Right cardiac atrium (tissue), 5 donors: ENCODE data around the gene EML4. TPM values are rescaled to one million over a fixed set of nuclear protein-coding genes. Genes with fewer than 3 reads are reported as not detected.

Source experiments
- ATAC-seq, 2 donors: fragments of 200-7000 bp; cut with Tn5 transposase; one replicate each; pipeline versions ENCODE4 v1.8.0 to v1.9.1; 2020; ENCODE audit warnings: moderate library complexity in 2 of 2, mild to moderate bottlenecking in 1 of 2
- DNase-seq, 3 donors: peaks; one replicate each; pipeline ENCODE4 v3.0.0-alpha.2; 2020
- H3K27ac ChIP-seq: one replicate; pipeline ENCODE4 v1.5.1; 2013; ENCODE audit warnings: mild to moderate bottlenecking, low read length, control low read depth, moderate library complexity
- H3K27me3 ChIP-seq: one replicate; pipeline ENCODE4 v1.6.1; 2013; ENCODE audit not compliant: control insufficient read depth, insufficient read depth
- H3K4me1 ChIP-seq: one replicate; pipeline ENCODE4 v1.6.1; 2013; ENCODE audit warnings: low read length; ENCODE audit not compliant: control insufficient read depth, insufficient read depth
- H3K4me3 ChIP-seq: one replicate; pipeline ENCODE4 v1.5.1; 2013; ENCODE audit warnings: low read length, control low read depth
- H3K9me3 ChIP-seq: one replicate; pipeline ENCODE4 v1.6.1; 2013; ENCODE audit warnings: low read length; ENCODE audit not compliant: control insufficient read depth
- WGBS: extraction: QIAGEN DNeasy Blood & Tissue Kit; methylation state at CpG from one replicate; pipeline ENCODE4 v1.1.7; 2013; 5-methylcytosine and 5-hydroxymethylcytosine counted together
- intact Hi-C, 4 donors: fragments of 100-400 bp; cut with DNase I; formaldehyde crosslinking; loops; one replicate each; pipeline versions ENCODE4 v1.11.0 to v1.14.0; 2022 to 2023
- polyA plus RNA-seq: library from polyadenylated mRNA; stranded (reverse); fragments of 200-250 nt; gene quantifications from one replicate; pipeline ENCODE4 v1.2.3, GENCODE V29; 2013
- total RNA-seq, 4 donors: library from RNA; stranded (reverse); fragmentation: NEBNext Ultra II Directional; extraction: Animal tissue kit (Norgen Biotek cat#: 25700); gene quantifications; one replicate each; pipeline ENCODE4 v1.2.1, GENCODE V29; 2021
- donor health status: healthy with polysubstance abuse.
- donor health status: DM: no; HTN: yes; CAD: no.
- donor health status: DM: no; HTN: no; CAD: no.
- donor health status: DM: no; HTN: yes; CAD: no; lungs with severe emphysema.
- donor health status: DM: yes; HTN: yes; CAD: no.

The EML4 gene
- total and polyA plus RNA-seq, 5 donors, result 3.8 to 13.8 (median 8.1) TPM

DNA sequence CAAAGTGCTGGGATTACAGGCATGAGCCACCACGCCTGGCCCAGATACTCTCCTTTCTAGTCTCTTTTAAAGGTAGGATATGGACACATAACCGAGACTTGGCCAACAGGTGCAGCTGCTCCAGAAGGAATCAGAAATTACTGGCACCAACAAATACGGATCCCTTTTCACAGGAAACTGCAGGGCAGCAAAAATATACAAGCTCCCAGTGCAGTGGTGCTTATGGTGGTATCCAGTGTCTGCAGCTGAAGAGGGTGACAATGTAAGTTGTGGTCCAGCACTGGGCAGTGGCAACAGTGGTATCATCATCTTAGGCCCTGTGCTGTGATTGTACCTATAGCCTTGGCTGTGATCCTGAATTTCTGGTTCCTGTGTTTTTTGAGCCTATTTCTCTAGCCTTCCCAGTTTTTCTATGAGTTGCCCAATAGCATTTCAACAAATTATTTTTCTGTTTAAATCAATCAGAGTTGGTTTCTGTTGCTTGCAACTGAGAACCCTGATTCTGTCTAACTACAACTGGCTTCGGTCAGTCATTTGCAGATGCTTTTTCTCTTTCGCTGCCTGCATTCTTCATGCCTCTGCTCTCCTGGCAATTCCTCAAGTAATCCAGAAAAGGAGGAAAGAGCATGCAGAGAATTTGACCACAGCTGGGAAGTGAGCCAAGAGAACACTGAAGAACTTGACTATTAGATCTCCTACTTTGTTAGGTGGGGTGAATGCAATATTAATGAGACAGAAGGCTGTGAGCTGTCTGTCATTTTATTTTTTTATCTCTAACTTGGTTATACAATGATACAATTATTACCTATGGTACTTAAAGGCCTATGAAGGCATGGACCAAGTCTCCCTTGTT, 30.8 kb upstream of the EML4 start:
- Histone ChIP-seq H3K27ac (no peak overlapping the region), H3K4me3 (no peak overlapping the region), H3K4me1 (peaks cover 19% of the 10 kb centered on the region), H3K9me3 (no peaks in the 10 kb centered on the region), H3K27me3 (no peaks in the 10 kb centered on the region)
- intact Hi-C loops, result loop anchor here in 1 of 4 donors (5.0 kb wide), 1 partner anchor 36 kb away; no protein-coding TSS in a partner anchor
- DNase-seq (no peak), ATAC-seq (peak in 1 of 2 donors; percentile 34)
- 68% methylated on average over 5 of the region's 5 CpGs for WGBS

DNA sequence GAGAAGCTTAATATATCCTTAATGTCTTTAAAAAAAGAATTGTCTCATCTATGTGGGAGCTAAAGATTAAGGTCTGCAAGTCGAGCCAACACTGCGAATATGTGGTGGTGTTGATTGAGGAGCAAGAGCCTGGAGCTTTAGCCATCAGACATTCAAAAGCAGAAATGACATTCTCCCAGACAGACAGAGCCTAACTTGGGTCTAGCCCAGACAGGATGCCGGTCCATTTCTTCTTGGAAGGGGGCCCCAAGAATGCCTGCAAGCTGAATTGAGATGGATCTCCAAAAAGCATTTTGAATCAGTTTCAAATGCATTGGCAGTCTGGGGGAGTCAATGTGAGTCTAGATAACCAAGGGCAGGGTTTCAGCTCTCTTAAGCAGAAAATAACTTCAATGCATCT, 30.1 kb upstream of the EML4 start:
- Histone ChIP-seq H3K4me3 (no peak overlapping the region), H3K27me3 (no peaks in the 10 kb centered on the region), H3K27ac (no peak overlapping the region), H3K9me3 (no peaks in the 10 kb centered on the region), H3K4me1 (peaks cover 19% of the 10 kb centered on the region)
- WGBS, result 36% methylated on average over 3 of the region's 3 CpGs
- peak in 1 of 2 donors; percentile 29 for ATAC-seq
- DNase-seq, result peak in 1 of 3 donors; percentile 62
- intact Hi-C loops, result loop anchor here in 1 of 4 donors (5.0 kb wide), 1 partner anchor 37 kb away; no protein-coding TSS in a partner anchor

DNA sequence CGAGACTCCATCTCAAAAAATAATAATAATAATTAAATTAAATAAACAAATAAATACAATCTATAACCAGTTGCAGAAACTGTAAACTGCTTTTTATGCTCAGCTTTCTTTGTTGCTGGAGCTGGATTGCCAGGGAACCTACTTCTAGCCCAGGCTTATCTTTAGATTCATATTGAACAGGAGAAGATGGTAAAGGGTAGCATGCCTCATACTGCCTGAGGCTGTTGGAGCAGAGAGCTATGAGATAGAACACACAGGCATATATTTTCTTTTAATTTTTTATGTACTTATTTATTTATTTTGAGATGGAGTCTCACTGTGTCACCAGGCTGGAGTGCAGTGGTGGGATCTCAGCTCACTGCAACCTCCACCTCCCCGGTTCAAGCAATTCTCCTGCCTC, 28.7 kb upstream of the EML4 start:
- no peaks in the 10 kb centered on the region for H3K9me3 ChIP-seq
- peaks cover 19% of the 10 kb centered on the region for H3K4me1 ChIP-seq
- ATAC-seq, result no peak
- no peaks in the 10 kb centered on the region for H3K27me3 ChIP-seq
- H3K27ac ChIP-seq, result no peak overlapping the region
- H3K4me3 ChIP-seq, result no peak overlapping the region
- no peak for DNase-seq
- intact Hi-C loops, result no loop called here
- 95% methylated on average over 2 of the region's 2 CpGs for WGBS

DNA sequence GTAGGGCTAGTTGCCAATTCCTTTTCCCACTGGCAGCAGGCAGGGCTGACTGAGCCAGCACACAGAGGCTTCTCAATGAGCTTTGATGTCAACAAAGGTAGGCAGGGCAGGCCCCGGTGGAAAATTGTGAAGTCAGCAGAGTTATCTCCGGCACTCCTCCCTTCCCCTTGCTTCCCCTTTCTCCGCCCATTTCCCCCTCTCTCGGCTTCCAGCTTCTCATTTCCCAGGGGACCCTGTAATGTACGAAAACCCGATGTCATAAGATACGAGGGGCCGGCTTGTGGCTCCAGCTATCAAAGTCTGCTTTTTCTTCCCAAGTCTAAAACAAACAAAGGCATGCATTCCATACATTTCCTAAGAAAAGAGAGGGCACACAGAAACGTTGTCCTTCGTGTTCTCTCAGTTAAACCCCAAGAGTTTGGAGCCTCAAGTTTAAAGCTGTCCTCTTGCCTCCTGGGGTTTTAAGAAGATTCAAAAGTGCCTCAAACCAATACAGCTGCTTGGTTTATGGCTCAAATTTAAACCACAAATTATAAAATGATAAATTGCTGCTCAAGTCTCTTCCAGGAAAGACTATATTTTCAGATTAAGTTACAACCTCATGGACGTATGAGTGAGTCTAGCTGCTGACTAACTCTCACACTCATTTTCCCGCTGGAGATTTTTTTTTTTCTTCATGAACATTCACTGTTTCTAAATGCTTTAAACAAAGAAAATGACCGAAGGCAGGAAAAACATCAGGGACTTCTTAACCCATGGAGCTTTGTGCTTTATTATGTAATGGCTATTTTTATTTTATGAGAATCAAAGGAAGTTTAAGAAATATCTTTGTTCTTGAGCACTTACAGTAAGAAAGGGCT, 27.2 kb upstream of the EML4 start:
- Histone ChIP-seq H3K4me1 (peaks cover 19% of the 10 kb centered on the region), H3K27me3 (no peaks in the 10 kb centered on the region), H3K27ac (peak overlapping the region; percentile 76), H3K9me3 (no peaks in the 10 kb centered on the region), H3K4me3 (peak overlapping the region; percentile 27)
- DNase-seq (peak; percentile 73 to 81 (median 75)), ATAC-seq (peak; percentile 85 to 96)
- 11% methylated on average over 13 of the region's 13 CpGs for WGBS
- intact Hi-C loops, result no loop called here

DNA sequence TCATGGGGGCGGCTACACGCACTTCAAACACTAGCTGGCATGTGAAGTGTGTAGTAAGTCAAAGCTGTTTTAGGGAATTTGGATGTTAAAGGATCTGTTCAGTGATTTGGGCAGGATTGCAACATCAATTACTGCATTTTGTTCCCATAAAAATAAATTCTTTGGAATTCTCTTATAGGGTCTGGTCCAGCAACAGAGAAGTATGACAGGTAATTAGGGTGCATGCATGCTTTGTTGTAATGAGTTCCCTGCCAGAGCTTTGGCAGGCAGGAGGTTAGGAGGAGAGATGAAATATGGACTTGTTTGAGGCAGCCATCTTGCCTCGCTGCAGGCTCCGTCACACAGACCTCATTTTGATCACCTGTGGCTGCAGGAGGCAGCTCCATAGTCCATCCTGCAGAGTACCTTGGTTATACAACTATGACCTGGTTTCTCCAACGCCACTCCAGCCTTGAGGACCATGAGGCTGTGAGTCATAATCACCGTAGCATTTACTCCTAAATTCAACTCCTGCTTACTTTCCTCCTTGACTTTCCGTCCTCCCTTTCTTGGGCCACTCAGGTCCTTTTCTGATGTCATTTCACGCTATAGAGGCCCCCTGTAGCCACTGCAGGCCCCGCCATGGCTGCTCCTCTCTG, 26.5 kb upstream of the EML4 start:
- Histone ChIP-seq H3K4me1 (peaks cover 16% of the 10 kb centered on the region), H3K9me3 (no peaks in the 10 kb centered on the region), H3K27ac (peak overlapping the region; percentile 33), H3K27me3 (no peaks in the 10 kb centered on the region), H3K4me3 (no peak overlapping the region)
- WGBS, result 62% methylated on average over 9 of the region's 9 CpGs
- intact Hi-C loops, result no loop called here
- ATAC-seq (no peak), DNase-seq (no peak)

DNA sequence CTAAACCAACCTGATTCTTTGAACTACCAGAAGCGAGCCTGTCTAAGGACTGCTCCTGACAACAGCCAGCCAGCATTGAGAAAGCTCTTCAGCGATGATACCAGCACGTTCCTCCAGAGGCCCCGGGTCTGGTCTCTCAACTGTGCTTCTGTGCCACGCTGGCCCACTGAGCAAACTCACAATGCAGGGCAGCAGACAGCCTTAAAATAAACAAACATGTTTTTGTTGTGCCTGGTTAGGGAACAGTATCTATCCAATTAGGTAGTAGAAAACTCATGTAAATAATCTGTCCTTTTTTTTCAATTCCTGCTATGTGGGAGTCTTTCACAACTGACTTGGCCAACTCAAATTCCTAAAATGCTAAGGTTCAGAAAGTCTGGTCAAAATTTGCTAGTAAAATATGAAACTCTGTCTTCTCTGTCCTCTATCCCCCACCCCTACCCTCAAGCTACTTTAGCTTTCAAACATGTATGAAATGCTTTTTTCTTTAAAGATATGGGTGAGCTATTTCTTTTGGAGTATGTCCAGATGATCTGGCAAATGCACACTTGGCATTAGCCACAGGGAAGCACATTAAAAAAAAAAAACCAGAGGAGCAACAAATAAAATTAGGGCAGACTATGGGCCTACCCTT, 21.4 kb upstream of the EML4 start:
- Histone ChIP-seq H3K9me3 (no peaks in the 10 kb centered on the region), H3K4me1 (peaks cover 2% of the 10 kb centered on the region), H3K27me3 (no peaks in the 10 kb centered on the region), H3K4me3 (no peak overlapping the region), H3K27ac (peak overlapping the region; percentile 40)
- WGBS, result 33% methylated on average over 5 of the region's 5 CpGs
- intact Hi-C loops, result no loop called here
- DNase-seq (peak in 1 of 3 donors; percentile 74), ATAC-seq (peak; percentile 59 to 71)

DNA sequence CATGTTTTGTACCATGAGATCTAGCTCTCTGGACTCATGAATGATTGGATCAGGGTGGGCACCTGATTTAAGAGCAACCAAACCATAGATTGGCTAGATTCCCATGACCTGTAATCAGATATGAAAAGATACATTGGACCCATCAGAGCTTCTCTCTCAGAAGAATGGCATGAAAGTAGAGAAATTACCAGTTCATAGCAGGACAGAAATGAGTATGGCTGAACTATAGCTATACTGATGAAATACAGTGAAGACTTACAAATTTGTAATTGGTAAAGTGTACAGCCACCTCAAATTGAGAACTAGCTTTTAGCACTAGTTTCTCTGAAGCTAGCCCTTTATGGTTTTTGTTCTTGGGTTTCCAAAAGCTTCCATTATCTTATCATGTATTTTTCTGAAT, 19.0 kb upstream of the EML4 start:
- DNase-seq (no peak), ATAC-seq (no peak)
- Histone ChIP-seq H3K27ac (no peak overlapping the region), H3K27me3 (no peaks in the 10 kb centered on the region), H3K9me3 (no peaks in the 10 kb centered on the region), H3K4me1 (no peaks in the 10 kb centered on the region), H3K4me3 (no peak overlapping the region)
- intact Hi-C loops, result no loop called here

DNA sequence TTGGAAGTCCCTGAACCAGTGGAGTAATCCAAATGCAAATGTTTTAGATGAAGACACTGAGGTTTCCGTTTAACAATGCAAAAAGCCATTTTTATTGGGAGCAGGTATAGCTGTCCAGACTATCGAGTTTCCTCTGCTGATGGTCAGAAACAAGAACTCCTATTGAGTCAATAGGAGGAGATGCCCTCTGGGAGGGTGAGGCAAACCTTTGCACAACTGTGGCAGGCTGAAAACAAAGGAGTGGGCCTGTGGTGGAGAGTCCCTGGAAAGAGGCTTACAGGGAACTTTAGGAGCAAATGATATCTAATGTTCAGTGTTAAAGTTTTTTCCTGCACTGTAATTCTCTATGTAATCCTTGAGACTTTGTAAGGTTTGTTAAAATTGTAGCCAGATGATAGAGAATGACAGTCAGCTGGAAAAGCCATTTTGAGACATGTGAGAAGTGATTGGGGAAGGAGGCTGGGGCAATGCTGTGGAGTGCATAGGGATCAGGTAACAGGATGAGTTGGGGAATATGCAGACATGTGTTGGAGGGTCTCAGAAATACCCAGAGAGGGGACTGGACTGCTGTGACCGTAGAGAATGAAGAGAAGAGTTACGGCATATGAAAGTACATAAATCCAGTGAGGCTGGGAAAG, 15.1 kb upstream of the EML4 start:
- Histone ChIP-seq H3K4me3 (no peak overlapping the region), H3K27ac (no peak overlapping the region), H3K27me3 (no peaks in the 10 kb centered on the region), H3K4me1 (no peaks in the 10 kb centered on the region), H3K9me3 (no peaks in the 10 kb centered on the region)
- intact Hi-C loops, result no loop called here
- ATAC-seq, result no peak
- WGBS, result 85% methylated on average over 4 of the region's 4 CpGs
- no peak for DNase-seq

DNA sequence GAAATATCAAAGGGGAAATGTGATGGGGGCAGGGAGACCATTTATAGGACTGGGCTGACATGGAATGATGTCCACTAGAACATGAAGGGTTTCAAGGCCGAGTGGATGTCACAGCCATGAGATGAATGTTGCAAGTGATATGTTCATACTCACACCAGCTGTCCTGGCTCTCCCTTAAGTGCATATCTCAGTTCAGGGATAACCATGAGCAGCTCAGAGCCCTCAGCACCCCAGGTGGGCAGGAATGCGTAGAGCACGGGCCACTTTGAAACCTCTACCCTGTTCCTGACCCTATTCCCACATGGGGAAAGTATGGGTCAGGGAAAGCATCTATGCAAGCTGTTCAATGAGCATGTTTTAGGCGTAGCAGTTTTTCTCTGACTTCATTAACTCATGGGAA, 12.4 kb upstream of the EML4 start:
- WGBS, result 71% methylated on average over 4 of the region's 4 CpGs
- H3K4me3 ChIP-seq, result no peak overlapping the region
- no peak for ATAC-seq
- H3K9me3 ChIP-seq, result no peaks in the 10 kb centered on the region
- H3K4me1 ChIP-seq, result no peaks in the 10 kb centered on the region
- H3K27ac ChIP-seq, result no peak overlapping the region
- DNase-seq, result no peak
- intact Hi-C loops, result no loop called here
- no peaks in the 10 kb centered on the region for H3K27me3 ChIP-seq

DNA sequence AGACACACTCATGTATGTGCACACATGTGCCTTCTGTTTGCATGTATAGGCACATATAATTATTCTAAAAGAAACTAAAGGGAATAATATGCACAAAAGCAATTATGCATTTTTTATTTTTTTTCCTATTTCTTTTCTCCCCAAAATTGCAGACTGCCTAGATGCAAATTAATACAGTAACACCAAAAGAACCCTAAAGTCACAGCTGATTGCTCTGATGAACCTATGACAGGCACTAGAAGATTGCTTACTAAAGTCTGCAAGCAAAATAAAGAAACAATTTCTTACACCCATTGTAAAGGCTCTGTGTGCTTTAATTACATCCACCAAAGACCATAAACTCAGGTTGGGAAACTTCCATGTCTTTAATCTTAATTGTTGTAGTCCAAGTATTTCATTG, 7.7 kb upstream of the EML4 start:
- no peak overlapping the region for H3K27ac ChIP-seq

More for the DNA sequence above, 7.7 kb upstream of the EML4 start:
- Histone ChIP-seq H3K27me3 (no peaks in the 10 kb centered on the region), H3K4me3 (no peak overlapping the region), H3K9me3 (no peaks in the 10 kb centered on the region), H3K4me1 (no peaks in the 10 kb centered on the region)
- ATAC-seq, result no peak
- intact Hi-C loops, result no loop called here
- no peak for DNase-seq
